ENCODE results near the gene UNC5C.

DNA sequence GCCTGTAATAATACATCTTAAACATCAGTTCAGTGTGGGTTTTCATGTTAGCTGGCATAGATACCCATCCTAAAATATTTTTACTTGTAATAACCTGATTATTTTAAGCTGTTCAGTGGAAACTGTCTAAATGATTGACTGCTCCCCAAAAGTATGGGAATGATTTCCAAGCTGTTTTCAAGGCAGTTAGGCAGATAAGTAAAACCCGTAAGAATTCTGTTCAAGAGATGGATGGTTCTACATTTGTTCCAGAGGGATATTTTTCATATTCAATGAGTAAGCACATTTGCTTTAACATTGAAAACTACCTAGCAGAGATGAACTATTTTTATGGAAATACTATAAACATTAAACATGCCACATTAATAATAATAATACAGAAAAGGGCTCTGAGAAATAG, 161.1 kb downstream of the UNC5C start:
- TF ChIP-seq, protein P1, sequence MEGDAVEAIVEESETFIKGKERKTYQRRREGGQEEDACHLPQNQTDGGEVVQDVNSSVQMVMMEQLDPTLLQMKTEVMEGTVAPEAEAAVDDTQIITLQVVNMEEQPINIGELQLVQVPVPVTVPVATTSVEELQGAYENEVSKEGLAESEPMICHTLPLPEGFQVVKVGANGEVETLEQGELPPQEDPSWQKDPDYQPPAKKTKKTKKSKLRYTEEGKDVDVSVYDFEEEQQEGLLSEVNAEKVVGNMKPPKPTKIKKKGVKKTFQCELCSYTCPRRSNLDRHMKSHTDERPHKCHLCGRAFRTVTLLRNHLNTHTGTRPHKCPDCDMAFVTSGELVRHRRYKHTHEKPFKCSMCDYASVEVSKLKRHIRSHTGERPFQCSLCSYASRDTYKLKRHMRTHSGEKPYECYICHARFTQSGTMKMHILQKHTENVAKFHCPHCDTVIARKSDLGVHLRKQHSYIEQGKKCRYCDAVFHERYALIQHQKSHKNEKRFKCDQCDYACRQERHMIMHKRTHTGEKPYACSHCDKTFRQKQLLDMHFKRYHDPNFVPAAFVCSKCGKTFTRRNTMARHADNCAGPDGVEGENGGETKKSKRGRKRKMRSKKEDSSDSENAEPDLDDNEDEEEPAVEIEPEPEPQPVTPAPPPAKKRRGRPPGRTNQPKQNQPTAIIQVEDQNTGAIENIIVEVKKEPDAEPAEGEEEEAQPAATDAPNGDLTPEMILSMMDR (IDR thresholded peaks at IDR 0.05 in 8 of 11, conservative IDR thresholded peaks at IDR 0.05 in 3 of 11), result no peak
- no peak for TF ChIP-seq POLR2A (IDR thresholded peaks at IDR 0.05)

Data from spleen (tissue), 7 donors.